ENCODE results near the gene SBNO2. TPM values are rescaled to one million over a fixed set of nuclear protein-coding genes. Genes with fewer than 3 reads are reported as not detected.

Gene SBNO2
- total RNA-seq, 1 donor from 2014 or later, result 63.2 TPM

- intact Hi-C loops (cut with micrococcal nuclease), result no loop called here
Observed at GRCh38 chr19:1169411-1169791, 4.7 kb downstream of the SBNO2 start.

- intact Hi-C loops (cut with micrococcal nuclease), result no loop called here
Observed at GRCh38 chr19:1168572-1169410, 5.3 kb downstream of the SBNO2 start.

- intact Hi-C loops (cut with micrococcal nuclease), result no loop called here
Observed at GRCh38 chr19:1167687-1168571, 6.1 kb downstream of the SBNO2 start.

- intact Hi-C loops (cut with micrococcal nuclease), result no loop called here
Observed at GRCh38 chr19:1166872-1167573, 7.0 kb downstream of the SBNO2 start.

GRCh38 chr19:1164684-1165531, 9.2 kb downstream of the SBNO2 start:
- intact Hi-C loops (cut with micrococcal nuclease), result no loop called here

- intact Hi-C loops (cut with micrococcal nuclease), result no loop called here
Observed at GRCh38 chr19:1163934-1164683, 10.0 kb downstream of the SBNO2 start.

GRCh38 chr19:1163283-1163933, 10.7 kb downstream of the SBNO2 start:
- intact Hi-C loops (cut with micrococcal nuclease), result no loop called here

- intact Hi-C loops (cut with micrococcal nuclease), result no loop called here
Observed at GRCh38 chr19:1162404-1163282, 11.4 kb downstream of the SBNO2 start.

- intact Hi-C loops (cut with micrococcal nuclease), result no loop called here
Observed at GRCh38 chr19:1161716-1162115, 12.4 kb downstream of the SBNO2 start.

- intact Hi-C loops (cut with micrococcal nuclease), result no loop called here
Observed at GRCh38 chr19:1159864-1160595, 14.0 kb downstream of the SBNO2 start.

GRCh38 chr19:1158885-1159448, 15.1 kb downstream of the SBNO2 start:
- intact Hi-C loops (cut with micrococcal nuclease), result no loop called here

- intact Hi-C loops (cut with micrococcal nuclease), result no loop called here
Observed at GRCh38 chr19:1157931-1158884, 15.9 kb downstream of the SBNO2 start.

GRCh38 chr19:1156830-1157615, 17.0 kb downstream of the SBNO2 start:
- intact Hi-C loops (cut with micrococcal nuclease), result no loop called here

GRCh38 chr19:1156305-1156801, 17.7 kb downstream of the SBNO2 start:
- intact Hi-C loops (cut with micrococcal nuclease), result no loop called here

All from T-helper 2 cell treated with Interferon-gamma antibody and Interleukin-4, amounts not matched to agents 100 ng/mL and 5 ng/mL, for 36 hours (primary cell).